Ovary (tissue), 9 donors: ENCODE results near the gene C7orf25. TPM values are rescaled to one million over a fixed set of nuclear protein-coding genes. Genes with fewer than 3 reads are reported as not detected.
A peak's percentile ranks its signal among the peaks of the same experiment; 100 is the strongest.

Experiments used
- DNase-seq, 5 donors: peaks; one replicate each; pipeline ENCODE4 v3.0.0-alpha.2; 2019 to 2020
- H3K27ac ChIP-seq, 2 donors: fragments of 200-600 bp; one replicate each; pipeline versions ENCODE4 v1.5.1 to v1.8.0; 2019 to 2022
- H3K27me3 ChIP-seq: fragments of 200-600 bp; one replicate; pipeline ENCODE4 v1.8.0; 2022
- H3K36me3 ChIP-seq: fragments of 200-600 bp; sonication (generic); one replicate; pipeline ENCODE4 v1.5.1; 2019
- H3K4me1 ChIP-seq: one replicate; pipeline ENCODE4 v1.8.1; 2013; ENCODE audit warnings: mild to moderate bottlenecking, moderate library complexity; ENCODE audit not compliant: insufficient read depth
- H3K4me3 ChIP-seq: fragments of 200-600 bp; sonication (generic); one replicate; pipeline ENCODE4 v1.5.1; 2017
- H3K9me3 ChIP-seq, 2 donors: fragments of 200-600 bp in 1 of 2; sonication (generic) in 1 of 2; one replicate each; pipeline versions ENCODE4 v1.5.1 to v1.8.1; 2013 to 2019; ENCODE audit warnings: mild to moderate bottlenecking in 1 of 2, moderate library complexity in 1 of 2
- EP300 ChIP-seq: sonication (generic); formaldehyde crosslinking; IDR thresholded peaks from one replicate; pipeline ENCODE4 v1.6.1; 2017; ENCODE audit warnings: antibody characterized with exemption
- POLR2A ChIP-seq: fragments of 450-650 bp; IDR thresholded peaks from one replicate; pipeline ENCODE4 v1.6.1; 2017; ENCODE audit warnings: antibody characterized with exemption, mild to moderate bottlenecking, moderate library complexity
- WGBS, 3 donors: extraction: QIAGEN DNeasy Blood & Tissue Kit in 1 of 3; methylation state at CpG; one replicate each; pipeline versions ENCODE4 v1.1.5 to v1.1.7; 2013 to 2017; 5-methylcytosine and 5-hydroxymethylcytosine counted together
- intact Hi-C, 4 donors: fragments of 100-400 bp; cut with DNase I; formaldehyde crosslinking; loops; one replicate each; pipeline versions ENCODE4 v1.11.0 to v1.15.1; 2022 to 2023
- polyA plus RNA-seq, 2 donors: library from polyadenylated mRNA; stranded (reverse); fragments of 200-250 nt in 1 of 2; fragments of 350-450 nt in 1 of 2; fragmentation: Illumina TruSeq in 1 of 2; extraction: RNeasy Lipid Tissue Mini Kit (QIAGEN cat#74804) in 1 of 2; gene quantifications; one replicate each; pipeline ENCODE4 v1.2.3, GENCODE V29; 2013 to 2014
- total RNA-seq, 7 donors: library from RNA; depleted of rRNA in 2 of 7; stranded (reverse); fragments of >200 nt in 2 of 7; fragmentation: NEBNext Ultra II Directional in 3 of 7; extraction: Animal tissue kit (Norgen Biotek cat#: 25700) in 3 of 7; gene quantifications; one replicate each; pipeline versions ENCODE4 v1.1.0 to v1.2.4, GENCODE V29; 2016 to 2023
- TF ChIP-seq, protein P1 (sequence below), 3 donors: fragments of 450-650 bp in 2 of 3; fragments of 200-600 bp in 1 of 3; IDR thresholded peaks; one replicate each; pipeline versions ENCODE4 v1.5.1 to v1.8.0; 2016 to 2022; ENCODE audit warnings: antibody characterized with exemption in 3 of 3, mild to moderate bottlenecking in 1 of 3
- donor health status: DM: no; HTN: no; CAD: no; lungs with moderate emphysema.
- donor health status: DM: no; HTN: no; CAD: no.
- donor health status: Bipolar disorder and iron deficiency.
- donor health status: DM: yes; HTN: yes; CAD: no.
- donor health status: DM: no; HTN: no; CAD: no.
- donor health status: DM: yes; HTN: yes; CAD: no.

Gene C7orf25
- total and polyA plus RNA-seq, 9 donors = 2.4 to 11.2 (median 7.5) TPM

DNA sequence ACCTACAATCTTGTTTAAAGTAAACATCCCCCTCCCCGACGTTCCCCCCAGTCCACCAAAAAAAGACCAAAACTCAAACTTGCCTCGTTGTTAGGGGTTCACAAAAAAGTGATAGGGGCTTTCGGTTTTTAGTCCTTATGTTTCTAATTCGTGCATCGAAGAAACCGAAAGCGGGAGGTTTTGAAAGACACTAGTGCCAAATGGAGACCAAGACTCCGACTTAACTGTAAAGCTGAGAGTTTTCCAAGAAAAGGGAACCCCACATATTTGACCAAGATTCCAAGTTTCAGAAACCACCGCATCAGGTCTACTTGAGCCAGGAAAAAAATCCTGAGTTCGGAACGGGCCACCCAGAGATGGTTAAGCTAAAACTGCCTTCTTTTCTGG lies 19.6 kb upstream of the C7orf25 start:
- no peak for DNase-seq
- H3K4me3 ChIP-seq = peak overlapping the region; percentile 77
- no peaks in the 10 kb centered on the region for H3K36me3 ChIP-seq
- H3K9me3 ChIP-seq = no peaks in the 10 kb centered on the region
- H3K4me1 ChIP-seq = peaks cover 15% of the 10 kb centered on the region
- intact Hi-C loops = no loop called here
- WGBS, 3 donors = 0% methylated on average over 11 to 12 of the region's 12 CpGs
- H3K27ac ChIP-seq = peak overlapping the region in 1 of 2 donors; percentile 6
- no peaks in the 10 kb centered on the region for H3K27me3 ChIP-seq
- no peak for TF ChIP-seq EP300
- TF ChIP-seq POLR2A = no peak
- TF ChIP-seq, protein P1, sequence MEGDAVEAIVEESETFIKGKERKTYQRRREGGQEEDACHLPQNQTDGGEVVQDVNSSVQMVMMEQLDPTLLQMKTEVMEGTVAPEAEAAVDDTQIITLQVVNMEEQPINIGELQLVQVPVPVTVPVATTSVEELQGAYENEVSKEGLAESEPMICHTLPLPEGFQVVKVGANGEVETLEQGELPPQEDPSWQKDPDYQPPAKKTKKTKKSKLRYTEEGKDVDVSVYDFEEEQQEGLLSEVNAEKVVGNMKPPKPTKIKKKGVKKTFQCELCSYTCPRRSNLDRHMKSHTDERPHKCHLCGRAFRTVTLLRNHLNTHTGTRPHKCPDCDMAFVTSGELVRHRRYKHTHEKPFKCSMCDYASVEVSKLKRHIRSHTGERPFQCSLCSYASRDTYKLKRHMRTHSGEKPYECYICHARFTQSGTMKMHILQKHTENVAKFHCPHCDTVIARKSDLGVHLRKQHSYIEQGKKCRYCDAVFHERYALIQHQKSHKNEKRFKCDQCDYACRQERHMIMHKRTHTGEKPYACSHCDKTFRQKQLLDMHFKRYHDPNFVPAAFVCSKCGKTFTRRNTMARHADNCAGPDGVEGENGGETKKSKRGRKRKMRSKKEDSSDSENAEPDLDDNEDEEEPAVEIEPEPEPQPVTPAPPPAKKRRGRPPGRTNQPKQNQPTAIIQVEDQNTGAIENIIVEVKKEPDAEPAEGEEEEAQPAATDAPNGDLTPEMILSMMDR (IDR thresholded peaks at IDR 0.05) = no peak

DNA sequence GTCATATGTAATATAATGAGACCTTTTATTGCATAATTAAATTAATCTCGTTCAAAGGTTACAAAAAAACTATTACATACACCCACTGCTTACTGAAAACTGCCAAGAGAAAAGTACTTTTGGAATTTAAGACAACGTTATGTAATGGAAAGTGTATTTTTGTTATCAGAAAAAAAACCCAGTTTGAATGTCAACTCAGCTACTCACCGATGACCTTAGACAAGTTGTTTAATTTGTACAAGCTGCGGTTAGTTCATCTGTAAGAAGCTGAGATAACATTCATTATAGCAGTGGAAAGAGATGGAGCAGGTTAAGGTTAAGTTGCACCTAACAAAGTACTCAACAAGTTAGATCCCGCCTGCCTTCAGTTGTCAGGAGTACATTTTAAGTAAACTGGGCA lies 19.0 kb upstream of the C7orf25 start:
- Histone ChIP-seq H3K4me1 (peaks cover 15% of the 10 kb centered on the region), H3K27ac (no peak overlapping the region), H3K9me3 (no peaks in the 10 kb centered on the region), H3K4me3 (peak overlapping the region; percentile 77), H3K36me3 (no peaks in the 10 kb centered on the region), H3K27me3 (no peaks in the 10 kb centered on the region)
- intact Hi-C loops = no loop called here
- DNase-seq = no peak
- TF ChIP-seq, protein P1 (IDR thresholded peaks at IDR 0.05) = no peak
- TF ChIP-seq EP300 (no peak), POLR2A (no peak)
- WGBS, 3 donors = 4 to 8% (median 4%) methylated on average over 5 of the region's 5 CpGs

DNA sequence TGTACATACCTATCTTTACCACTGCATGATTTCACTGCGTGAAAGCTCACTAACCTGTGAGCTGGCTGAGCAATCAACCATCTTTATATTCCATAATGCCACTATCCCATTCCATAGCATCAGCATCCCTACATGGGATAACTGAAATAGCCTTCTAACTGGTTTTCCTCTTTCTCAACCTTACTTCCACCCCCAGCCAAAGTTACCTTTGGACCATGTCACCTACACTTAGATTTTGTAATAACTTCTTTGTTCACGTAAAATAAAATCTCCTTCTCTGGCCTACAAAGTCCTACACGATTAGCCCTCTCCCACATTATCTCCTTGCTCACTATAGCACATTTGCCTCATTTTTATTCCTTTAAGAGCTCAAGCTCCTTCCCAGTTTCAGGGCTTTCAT lies 17.6 kb upstream of the C7orf25 start:
- intact Hi-C loops = no loop called here
- Histone ChIP-seq H3K4me3 (no peak overlapping the region), H3K36me3 (no peaks in the 10 kb centered on the region), H3K27ac (no peak overlapping the region), H3K4me1 (peaks cover 15% of the 10 kb centered on the region), H3K9me3 (no peaks in the 10 kb centered on the region), H3K27me3 (no peaks in the 10 kb centered on the region)
- TF ChIP-seq POLR2A (no peak), EP300 (no peak)
- TF ChIP-seq, protein P1 (IDR thresholded peaks at IDR 0.05) = no peak
- DNase-seq = no peak
- WGBS, 3 donors = 55 to 73% (median 72%) methylated on average over 3 of the region's 3 CpGs

DNA sequence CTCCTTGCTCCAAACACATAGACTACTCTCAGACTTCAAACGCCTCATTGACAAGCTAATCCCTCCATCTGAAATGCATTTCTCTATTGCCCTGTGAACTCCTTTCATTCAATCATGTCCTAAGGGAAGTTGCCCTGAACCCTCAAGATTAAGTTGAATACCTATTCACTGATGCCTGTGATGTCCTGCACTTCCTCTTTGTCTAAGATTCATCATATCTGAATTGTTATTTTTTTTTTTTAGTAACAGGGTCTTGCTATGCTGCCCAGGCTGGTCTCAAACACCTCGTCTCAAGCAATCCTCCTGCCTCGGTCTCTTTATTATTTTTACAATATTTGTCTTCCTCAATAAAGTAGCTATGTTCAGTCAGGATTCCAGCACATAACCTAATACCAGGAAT lies 16.9 kb upstream of the C7orf25 start:
- DNase-seq = no peak
- 61 to 78% (median 72%) methylated on average over 3 of the region's 3 CpGs for WGBS, 3 donors
- TF ChIP-seq, protein P1 (IDR thresholded peaks at IDR 0.05) = no peak
- TF ChIP-seq POLR2A (no peak), EP300 (no peak)
- Histone ChIP-seq H3K4me1 (peaks cover 12% of the 10 kb centered on the region), H3K27ac (no peak overlapping the region), H3K27me3 (no peaks in the 10 kb centered on the region), H3K9me3 (no peaks in the 10 kb centered on the region), H3K4me3 (no peak overlapping the region), H3K36me3 (no peaks in the 10 kb centered on the region)
- intact Hi-C loops = no loop called here
